WTC11 (cell line): ENCODE measurements around the gene TH. TPM values are rescaled to one million over a fixed set of nuclear protein-coding genes. Genes with fewer than 3 reads are reported as not detected.

Source experiments
- ATAC-seq: fragments of 200-7000 bp; cut with Tn5 transposase; 2 replicates; pipeline ENCODE4 v1.10.0; 2021; ENCODE audit warnings: mild to moderate bottlenecking, moderate library complexity
- CTCF ChIA-PET: fragments of 300-600 bp; sonication (Branson Sonifier 250); formaldehyde crosslinking; loops from one replicate; lab custom pipeline; 2021; ENCODE audit warnings: antibody characterized with exemption; lab: Charles Lee
- POLR2A ChIA-PET: fragments of 350-600 bp; sonication (Branson Sonifier 250); formaldehyde crosslinking; loops from one replicate; lab custom pipeline; 2021; ENCODE audit warnings: antibody characterized with exemption; lab: Charles Lee
- DNase-seq: peaks from one replicate; pipeline ENCODE4 v3.0.0; 2021; ENCODE audit warnings: low spot score
- H3K27ac Mint-ChIP-seq: 2 replicates; pipeline ENCODE4 v1.8.0; 2021; ENCODE audit warnings: mixed read lengths
- H3K27me3 Mint-ChIP-seq: 2 replicates; pipeline ENCODE4 v1.8.0; 2021; ENCODE audit warnings: low read depth, mild to moderate bottlenecking, moderate library complexity, mixed read lengths
- H3K36me3 Mint-ChIP-seq: 2 replicates; pipeline ENCODE4 v1.8.0; 2021; ENCODE audit warnings: mixed read lengths
- H3K4me1 Mint-ChIP-seq: 2 replicates; pipeline ENCODE4 v1.8.0; 2022; ENCODE audit warnings: mixed read lengths
- H3K4me3 Mint-ChIP-seq: 2 replicates; pipeline ENCODE4 v1.8.0; 2021; ENCODE audit warnings: mild to moderate bottlenecking, moderate library complexity, mixed read lengths
- H3K9me3 Mint-ChIP-seq: 2 replicates; pipeline ENCODE4 v1.8.0; 2021; ENCODE audit warnings: mixed read lengths
- AR ChIP-seq: fragments of 250-450 bp; sonication (Bioruptor Pico); IDR thresholded peaks from 2 replicates; pipeline ENCODE4 v1.9.0; 2021; ENCODE audit warnings: mild to moderate bottlenecking
- ATF2 ChIP-seq: sonication (generic); formaldehyde crosslinking; IDR thresholded peaks from 2 replicates; pipeline ENCODE4 v1.8.1; 2022; ENCODE audit warnings: low read depth, missing genetic modification reagents, borderline replicate concordance
- E2F5 ChIP-seq: sonication (generic); formaldehyde crosslinking; IDR thresholded peaks from 2 replicates; pipeline ENCODE4 v1.8.1; 2022; ENCODE audit warnings: mild to moderate bottlenecking, moderate library complexity, missing genetic modification reagents
- ELF4 ChIP-seq: sonication (generic); formaldehyde crosslinking; IDR thresholded peaks from 2 replicates; pipeline ENCODE4 v1.8.1; 2022; ENCODE audit warnings: low read depth, mild to moderate bottlenecking, moderate library complexity, missing genetic modification reagents
- ERG ChIP-seq: fragments of 250-450 bp; sonication (Bioruptor Pico); IDR thresholded peaks from 2 replicates; pipeline ENCODE4 v1.8.0; 2021; ENCODE audit warnings: mild to moderate bottlenecking
- ESRRA ChIP-seq: sonication (generic); formaldehyde crosslinking; IDR thresholded peaks from 2 replicates; pipeline ENCODE4 v1.8.1; 2022; ENCODE audit warnings: mild to moderate bottlenecking, missing genetic modification reagents, borderline replicate concordance
- FOXP1 ChIP-seq: sonication (generic); formaldehyde crosslinking; IDR thresholded peaks from 2 replicates; pipeline ENCODE4 v1.8.0; 2022; ENCODE audit warnings: missing genetic modification reagents, mild to moderate bottlenecking, moderate library complexity, borderline replicate concordance
- IRF1 ChIP-seq: sonication (generic); formaldehyde crosslinking; IDR thresholded peaks from 2 replicates; pipeline ENCODE4 v1.8.0; 2023; ENCODE audit warnings: missing genetic modification reagents
- IRF2 ChIP-seq: sonication (generic); formaldehyde crosslinking; IDR thresholded peaks from 2 replicates; pipeline ENCODE4 v1.8.0; 2022; ENCODE audit warnings: low read depth, missing genetic modification reagents, borderline replicate concordance
- NFE2L1 ChIP-seq: sonication (generic); formaldehyde crosslinking; IDR thresholded peaks from 2 replicates; pipeline ENCODE4 v1.8.1; 2023; ENCODE audit warnings: missing genetic modification reagents
- NR2C2 ChIP-seq: sonication (generic); formaldehyde crosslinking; IDR thresholded peaks from 2 replicates; pipeline ENCODE4 v1.8.0; 2022; ENCODE audit warnings: mild to moderate bottlenecking, missing genetic modification reagents
- NR3C1 ChIP-seq: sonication (generic); formaldehyde crosslinking; conservative IDR thresholded peaks from 2 replicates; pipeline ENCODE4 v1.8.1; 2023; ENCODE audit warnings: low read depth, mild to moderate bottlenecking, missing genetic modification reagents
- OVOL2 ChIP-seq: fragments of 250-450 bp; sonication (Bioruptor Pico); IDR thresholded peaks from 2 replicates; pipeline ENCODE4 v1.9.0; 2021; ENCODE audit warnings: mild to moderate bottlenecking, borderline replicate concordance
- SMAD3 ChIP-seq: sonication (generic); formaldehyde crosslinking; IDR thresholded peaks from 2 replicates; pipeline ENCODE4 v1.8.0; 2022; ENCODE audit warnings: missing genetic modification reagents, mild to moderate bottlenecking, borderline replicate concordance
- ZNF219 ChIP-seq: sonication (generic); formaldehyde crosslinking; IDR thresholded peaks from 2 replicates; pipeline ENCODE4 v1.8.0; 2023; ENCODE audit warnings: missing genetic modification reagents, mild to moderate bottlenecking, borderline replicate concordance
- ZNF232 ChIP-seq: sonication (generic); formaldehyde crosslinking; IDR thresholded peaks from 2 replicates; pipeline ENCODE4 v1.8.0; 2022; ENCODE audit warnings: mild to moderate bottlenecking, missing genetic modification reagents
- ZNF423 ChIP-seq: fragments of 250-450 bp; sonication (Bioruptor Pico); IDR thresholded peaks from 2 replicates; pipeline ENCODE4 v2.1.2; 2022; ENCODE audit warnings: mild to moderate bottlenecking, moderate library complexity
- total RNA-seq: library from RNA; stranded (reverse); gene quantifications from 3 replicates; pipeline ENCODE4 v1.2.3, GENCODE V29; 2021

Gene TH
- total RNA-seq, 1 experiment from 2014 or later = not detected

- TF ChIP-seq AR (CRISPR knock-in tag) (no peak), ELF4 (CRISPR knock-in tag) (no peak), E2F5 (CRISPR knock-in tag) (no peak)
Observed at GRCh38 chr11:2142300-2142759, 29.3 kb downstream of the TH start (continued).

- no peaks in the 10 kb centered on the region for H3K9me3 Mint-ChIP-seq
- H3K36me3 Mint-ChIP-seq = peaks cover 5% of the 10 kb centered on the region
- POLR2A ChIA-PET = no interaction called here
- H3K27me3 Mint-ChIP-seq = peaks cover 88% of the 10 kb centered on the region
- H3K4me1 Mint-ChIP-seq = peaks cover 15% of the 10 kb centered on the region
- H3K4me3 Mint-ChIP-seq = peak overlapping the region; percentile 19
- peak; percentile 55 for DNase-seq
- no peak overlapping the region for H3K27ac Mint-ChIP-seq
- CTCF ChIA-PET = interaction anchor here (1.1 to 9.5 kb wide), 8 partner anchors 10 to 308 kb away, joined by 3 to 101 read pairs (median 8); no protein-coding TSS in a partner anchor
- TF ChIP-seq SMAD3 (CRISPR knock-in tag) (no peak), ZNF423 (CRISPR knock-in tag) (0 out of 2 replicates have a peak, but pooled peaks have one; percentile 20)
- ATAC-seq = peak; percentile 2; the same call in 1 of the 2 replicates
Observed at GRCh38 chr11:2140411-2141400, 30.9 kb downstream of the TH start.

GRCh38 chr11:2139621-2140337, 31.8 kb downstream of the TH start:
- peak; percentile 14; the same call in 1 of the 2 replicates for ATAC-seq
- POLR2A ChIA-PET = no interaction called here

GRCh38 chr11:2139123-2139521, 32.5 kb downstream of the TH start, which contains the start of gene IGF2:
Gene IGF2 (minus strand): TSS chr11:2139389. CDS start chr11:2135523, 3,866 bp downstream.
- Mint-ChIP-seq H3K4me3 (peak within 1 kb of the TSS; percentile 59), H3K27me3 (peaks cover 87% of the 10 kb centered on the region), H3K27ac (no peak within 1 kb of the TSS), H3K9me3 (no peaks in the 10 kb centered on the region), H3K4me1 (peaks cover 15% of the 10 kb centered on the region), H3K36me3 (peaks cover 5% of the 10 kb centered on the region)
- DNase-seq (peak; percentile 50), ATAC-seq (peak; percentile 9; the same call in 1 of the 2 replicates)
- POLR2A ChIA-PET = no interaction called here
- CTCF ChIA-PET = interaction anchor here (1.4 to 9.5 kb wide), 5 partner anchors 12 to 257 kb away, joined by 4 to 101 read pairs (median 8); no protein-coding TSS in a partner anchor
- no peak for TF ChIP-seq ERG (CRISPR knock-in tag)
- TF ChIP-seq IRF1 (CRISPR knock-in tag) = no peak
- TF ChIP-seq ZNF423 (CRISPR knock-in tag) = no peak
- TF ChIP-seq OVOL2 (CRISPR knock-in tag) = no peak
- no peak for TF ChIP-seq ZNF232 (CRISPR knock-in tag)
- no peak for TF ChIP-seq NR3C1 (CRISPR knock-in tag)
- no peak for TF ChIP-seq NR2C2 (CRISPR knock-in tag)
- no peak for TF ChIP-seq NFE2L1 (CRISPR knock-in tag)
- no peak for TF ChIP-seq FOXP1 (CRISPR knock-in tag)
- TF ChIP-seq ATF2 (CRISPR knock-in tag) = no peak
- TF ChIP-seq ZNF219 (CRISPR knock-in tag) = no peak
- TF ChIP-seq IRF2 (CRISPR knock-in tag) = no peak

More at GRCh38 chr11:2139621-2140337, 31.8 kb downstream of the TH start:
- peaks cover 88% of the 10 kb centered on the region for H3K27me3 Mint-ChIP-seq
- no peak for DNase-seq
- no peak for TF ChIP-seq ESRRA (CRISPR knock-in tag)
- TF ChIP-seq, all 79 proteins: peak for 0
- CTCF ChIA-PET = interaction anchor here (0.6 to 9.5 kb wide), 9 partner anchors 11 to 307 kb away, joined by 3 to 101 read pairs (median 8); no protein-coding TSS in a partner anchor
- no peaks in the 10 kb centered on the region for H3K9me3 Mint-ChIP-seq
- H3K4me3 Mint-ChIP-seq = peak overlapping the region; percentile 43
- H3K27ac Mint-ChIP-seq = no peak overlapping the region
- H3K36me3 Mint-ChIP-seq = peaks cover 5% of the 10 kb centered on the region
- H3K4me1 Mint-ChIP-seq = peaks cover 15% of the 10 kb centered on the region
